CD4-positive, alpha-beta T cell (primary cell): ENCODE measurements around the gene HNRNPC. TPM values are rescaled to one million over a fixed set of nuclear protein-coding genes. Genes with fewer than 3 reads are reported as not detected.
A peak's percentile ranks its signal among the peaks of the same experiment; 100 is the strongest.

Experiments
- ATAC-seq: fragments of 200-7000 bp; cut with Tn5 transposase; one replicate; pipeline ENCODE4 v1.10.0; 2022; ENCODE audit warnings: mild to moderate bottlenecking; ENCODE audit not compliant: poor library complexity
- CTCF ChIA-PET: fragments of 350-600 bp; sonication (Branson Sonifier 250); formaldehyde crosslinking; loops from one replicate; lab custom pipeline; 2021; ENCODE audit warnings: antibody characterized with exemption, inconsistent platforms; lab: Charles Lee
- POLR2A ChIA-PET: fragments of 350-600 bp; sonication (Branson Sonifier 250); formaldehyde crosslinking; loops from one replicate; lab custom pipeline; 2021; ENCODE audit warnings: antibody characterized with exemption, inconsistent platforms; lab: Charles Lee
- DNase-seq, 14 experiments: peaks; one replicate each; pipeline ENCODE4 v3.0.0-alpha.2; 2013 to 2020; ENCODE audit warnings: mixed read lengths in 2 of 14
- H3K27ac ChIP-seq, 2 donors: one replicate each; pipeline versions ENCODE4 v1.5.1 to v1.7.0; 2013; ENCODE audit warnings: low read length in 2 of 2, low read depth in 1 of 2, mild to moderate bottlenecking in 1 of 2
- H3K27me3 ChIP-seq, 2 experiments: 1 replicate in 1 of 2; 2 replicates in 1 of 2; pipeline versions ENCODE4 v1.6.1 to v1.7.0; 2013; ENCODE audit warnings: low read length in 2 of 2, control low read depth in 1 of 2, mild to moderate bottlenecking in 1 of 2, moderate library complexity in 1 of 2; ENCODE audit not compliant: insufficient read depth in 2 of 2, control insufficient read depth in 1 of 2
- H3K36me3 ChIP-seq: one replicate; pipeline ENCODE4 v1.6.1; 2013; ENCODE audit warnings: low read length, control low read depth; ENCODE audit not compliant: insufficient read depth
- H3K4me1 ChIP-seq: one replicate; pipeline ENCODE4 v1.6.1; 2013; ENCODE audit warnings: low read length, control low read depth; ENCODE audit not compliant: insufficient read depth
- H3K4me3 ChIP-seq: one replicate; pipeline ENCODE4 v1.5.1; 2013; ENCODE audit warnings: mild to moderate bottlenecking, low read length, moderate library complexity
- H3K9me3 ChIP-seq, 2 experiments: 1 replicate in 1 of 2; 2 replicates in 1 of 2; pipeline versions ENCODE4 v1.6.1 to v1.7.0; 2013; ENCODE audit warnings: low read length in 2 of 2, mild to moderate bottlenecking in 2 of 2, control low read depth in 1 of 2, moderate library complexity in 1 of 2; ENCODE audit not compliant: control insufficient read depth in 1 of 2, insufficient read depth in 1 of 2
- H3K27ac Mint-ChIP-seq: one replicate; pipeline ENCODE4 v1.8.0; 2020; ENCODE audit warnings: mixed read lengths
- H3K27me3 Mint-ChIP-seq: one replicate; pipeline ENCODE4 v1.8.0; 2021; ENCODE audit warnings: mixed read lengths
- H3K36me3 Mint-ChIP-seq: one replicate; pipeline ENCODE4 v1.8.0; 2021; ENCODE audit warnings: low read depth, mixed read lengths
- H3K4me1 Mint-ChIP-seq: one replicate; pipeline ENCODE4 v1.8.0; 2021; ENCODE audit warnings: low read depth, mixed read lengths
- H3K4me3 Mint-ChIP-seq: one replicate; pipeline ENCODE4 v1.8.0; 2020; ENCODE audit warnings: mild to moderate bottlenecking, mixed read lengths
- H3K9me3 Mint-ChIP-seq: one replicate; pipeline ENCODE4 v1.8.0; 2020; ENCODE audit warnings: mixed read lengths
- intact Hi-C, 2 experiments: fragments of 100-400 bp; cut with DNase I in 1 of 2; cut with micrococcal nuclease in 1 of 2; formaldehyde crosslinking; loops; one replicate each; pipeline versions ENCODE4 v1.15.1 to v1.9.0; 2023 to 2025; cut with DNase I, micrococcal nuclease
- total RNA-seq, 174 experiments: library from RNA in 2 of 174; stranded (reverse) in 2 of 174; gene quantifications; one replicate each; pipeline ENCODE4 v1.2.3 and lab custom pipeline; 2021 to 2026
- TF ChIP-seq, protein P1 (sequence below): fragments of 200-600 bp; IDR thresholded peaks from one replicate; pipeline ENCODE4 v1.8.0; 2022; ENCODE audit warnings: antibody characterized with exemption, mild to moderate bottlenecking

HNRNPC gene
- total RNA-seq, 2 experiments from 2014 or later = 507 to 528 TPM

DNA sequence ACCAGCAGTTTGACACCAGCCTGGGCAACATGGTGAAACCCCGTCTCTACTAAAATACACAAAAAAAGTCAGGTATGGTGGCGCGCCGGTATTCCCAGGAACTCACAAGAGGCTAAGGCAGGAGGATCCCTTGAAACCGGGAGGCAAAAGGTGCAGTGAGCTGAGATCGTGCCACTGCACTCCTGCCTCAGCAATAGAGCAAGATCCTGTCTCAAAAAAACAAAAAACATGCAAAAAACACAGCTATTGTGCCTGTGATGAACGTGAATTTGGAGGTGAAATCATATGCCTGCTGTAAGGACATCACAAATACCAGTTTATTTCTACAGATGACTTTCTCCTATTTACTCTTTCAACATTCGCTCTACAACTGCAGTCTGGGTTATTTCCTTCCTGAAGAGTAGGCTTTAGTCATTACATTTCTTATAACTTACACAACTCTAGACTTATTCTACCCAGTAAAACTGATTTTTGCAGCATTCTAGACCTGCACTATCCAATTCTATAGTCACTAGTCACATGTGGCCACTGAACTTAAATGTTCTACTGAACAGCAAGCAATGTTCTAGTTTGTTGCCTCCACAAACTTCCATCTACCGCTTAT lies 48.3 kb downstream of the HNRNPC start:
- Mint-ChIP-seq H3K4me1 (peaks cover 78% of the 10 kb centered on the region), H3K9me3 (no peaks in the 10 kb centered on the region), H3K4me3 (peak overlapping the region; percentile 70), H3K36me3 (peaks cover 95% of the 10 kb centered on the region), H3K27me3 (no peaks in the 10 kb centered on the region), H3K27ac (peak overlapping the region; percentile 89)
- Histone ChIP-seq H3K9me3 (no peaks in the 10 kb centered on the region), H3K36me3 (peaks cover 87% of the 10 kb centered on the region), H3K27me3 (no peaks in the 10 kb centered on the region), H3K4me1 (peaks cover 55% of the 10 kb centered on the region), H3K4me3 (no peak overlapping the region), H3K27ac (no peak overlapping the region)
- DNase-seq = no peak
- TF ChIP-seq, protein P1, sequence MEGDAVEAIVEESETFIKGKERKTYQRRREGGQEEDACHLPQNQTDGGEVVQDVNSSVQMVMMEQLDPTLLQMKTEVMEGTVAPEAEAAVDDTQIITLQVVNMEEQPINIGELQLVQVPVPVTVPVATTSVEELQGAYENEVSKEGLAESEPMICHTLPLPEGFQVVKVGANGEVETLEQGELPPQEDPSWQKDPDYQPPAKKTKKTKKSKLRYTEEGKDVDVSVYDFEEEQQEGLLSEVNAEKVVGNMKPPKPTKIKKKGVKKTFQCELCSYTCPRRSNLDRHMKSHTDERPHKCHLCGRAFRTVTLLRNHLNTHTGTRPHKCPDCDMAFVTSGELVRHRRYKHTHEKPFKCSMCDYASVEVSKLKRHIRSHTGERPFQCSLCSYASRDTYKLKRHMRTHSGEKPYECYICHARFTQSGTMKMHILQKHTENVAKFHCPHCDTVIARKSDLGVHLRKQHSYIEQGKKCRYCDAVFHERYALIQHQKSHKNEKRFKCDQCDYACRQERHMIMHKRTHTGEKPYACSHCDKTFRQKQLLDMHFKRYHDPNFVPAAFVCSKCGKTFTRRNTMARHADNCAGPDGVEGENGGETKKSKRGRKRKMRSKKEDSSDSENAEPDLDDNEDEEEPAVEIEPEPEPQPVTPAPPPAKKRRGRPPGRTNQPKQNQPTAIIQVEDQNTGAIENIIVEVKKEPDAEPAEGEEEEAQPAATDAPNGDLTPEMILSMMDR = no peak
- peak; percentile 61 for ATAC-seq
- intact Hi-C loops = no loop called here
- CTCF ChIA-PET = interaction anchor here (1.4 kb wide), 1 partner anchor 12 kb away, joined by 3 read pairs; no protein-coding TSS in a partner anchor
- POLR2A ChIA-PET = interaction anchor here (1.0 to 1.2 kb wide), 2 partner anchors 9 to 44 kb away, joined by 4 read pairs; no protein-coding TSS in a partner anchor

DNA sequence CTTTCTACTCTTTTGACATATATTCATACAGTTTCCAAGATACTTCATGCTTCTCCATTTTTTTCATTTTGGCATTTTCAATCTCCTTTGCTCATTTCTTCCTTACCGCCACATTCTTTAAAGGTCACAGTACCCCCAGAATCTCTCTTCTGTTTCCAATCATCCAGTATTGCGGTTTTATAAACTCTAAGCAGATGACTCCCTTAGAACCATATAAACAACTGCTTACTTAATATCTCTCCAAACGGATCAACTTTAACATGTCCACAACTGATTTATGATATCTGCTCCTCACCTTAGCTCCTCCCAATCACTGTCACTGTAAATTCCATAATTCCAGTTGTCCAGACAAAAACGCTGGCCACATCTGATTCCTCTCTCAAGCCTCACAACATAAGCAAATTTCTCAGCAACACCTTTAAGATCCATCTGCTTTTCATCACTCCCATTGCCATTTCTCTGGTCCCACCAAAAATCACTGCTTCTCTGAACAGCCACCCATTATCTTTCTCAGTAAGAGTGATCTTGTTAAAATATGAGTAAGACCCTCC lies 49.6 kb downstream of the HNRNPC start:
- POLR2A ChIA-PET = interaction anchor here (0.6 to 1.2 kb wide), 5 partner anchors 20 to 51 kb away, joined by 3 to 4 read pairs (median 3); no protein-coding TSS in a partner anchor
- ATAC-seq = no peak
- intact Hi-C loops = loop anchor here in 1 of 2 experiments (10.0 kb wide), 1 partner anchor 45 kb away; the partner anchor contains the start of gene HNRNPC
- Mint-ChIP-seq H3K36me3 (peaks cover 98% of the 10 kb centered on the region), H3K27ac (peak overlapping the region; percentile 89), H3K4me1 (peaks cover 89% of the 10 kb centered on the region), H3K9me3 (no peaks in the 10 kb centered on the region), H3K4me3 (peak overlapping the region; percentile 17), H3K27me3 (no peaks in the 10 kb centered on the region)
- peaks cover 55% of the 10 kb centered on the region for H3K4me1 ChIP-seq
- H3K4me3 ChIP-seq = no peak overlapping the region
- no peaks in the 10 kb centered on the region for H3K27me3 ChIP-seq
- H3K9me3 ChIP-seq = no peaks in the 10 kb centered on the region
- DNase-seq = no peak
- CTCF ChIA-PET = no interaction called here
- TF ChIP-seq, protein P1 = no peak
- peaks cover 85% of the 10 kb centered on the region for H3K36me3 ChIP-seq
- H3K27ac ChIP-seq = peak overlapping the region; percentile 5 to 17

DNA sequence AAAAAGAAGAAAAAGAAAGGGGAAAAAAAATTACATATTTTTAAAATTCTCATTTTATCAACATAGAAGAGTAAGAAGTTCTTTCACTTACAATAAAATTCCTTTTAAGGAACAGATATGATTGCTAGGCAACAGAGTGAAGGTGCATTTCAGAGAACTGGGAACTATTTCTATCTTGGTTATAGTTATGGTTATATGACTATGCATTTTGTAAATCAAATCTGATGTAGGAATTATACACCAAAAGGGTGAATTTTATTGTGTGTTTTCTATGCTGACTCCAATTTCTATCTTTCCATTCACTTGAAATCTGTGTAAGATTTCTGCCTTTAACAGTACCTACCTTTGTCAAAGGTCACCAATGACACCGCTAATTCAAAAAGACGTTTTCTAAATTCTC lies 50.1 kb downstream of the HNRNPC start:
- Mint-ChIP-seq H3K9me3 (no peaks in the 10 kb centered on the region), H3K36me3 (peaks cover 98% of the 10 kb centered on the region), H3K4me3 (peak overlapping the region; percentile 17), H3K27ac (peak overlapping the region; percentile 89), H3K27me3 (no peaks in the 10 kb centered on the region), H3K4me1 (peaks cover 89% of the 10 kb centered on the region)
- Histone ChIP-seq H3K4me3 (no peak overlapping the region), H3K27ac (no peak overlapping the region), H3K9me3 (no peaks in the 10 kb centered on the region), H3K27me3 (no peaks in the 10 kb centered on the region), H3K4me1 (peaks cover 55% of the 10 kb centered on the region), H3K36me3 (peaks cover 85% of the 10 kb centered on the region)
- intact Hi-C loops = loop anchor here in 1 of 2 experiments (10.0 kb wide), 1 partner anchor 46 kb away; the partner anchor contains the start of gene HNRNPC
- TF ChIP-seq, protein P1 = no peak
- no peak for DNase-seq
- CTCF ChIA-PET = no interaction called here
- POLR2A ChIA-PET = interaction anchor here (1.0 to 1.1 kb wide), 2 partner anchors 20 to 26 kb away, joined by 3 read pairs; no protein-coding TSS in a partner anchor
- no peak for ATAC-seq
